AG20443 (cell line): ENCODE data around the gene BCL2L12.
"Not testable (repeated sequence)": the region's sequence is repeated elsewhere in the genome, so short reads cannot be mapped to it uniquely, and the experiment has no call there.

ENCODE experiments used
- DNase-seq: peaks from one replicate; pipeline ENCODE4 v3.0.0; 2012; ENCODE audit warnings: low spot score, mixed read lengths

Gene BCL2L12

GRCh38 chr19:49713236-49713845 is 47.6 kb downstream of the BCL2L12 start:
- DNase-seq: no peak

GRCh38 chr19:49716154-49716553 is 50.4 kb downstream of the BCL2L12 start:
- DNase-seq: no peak

DNA sequence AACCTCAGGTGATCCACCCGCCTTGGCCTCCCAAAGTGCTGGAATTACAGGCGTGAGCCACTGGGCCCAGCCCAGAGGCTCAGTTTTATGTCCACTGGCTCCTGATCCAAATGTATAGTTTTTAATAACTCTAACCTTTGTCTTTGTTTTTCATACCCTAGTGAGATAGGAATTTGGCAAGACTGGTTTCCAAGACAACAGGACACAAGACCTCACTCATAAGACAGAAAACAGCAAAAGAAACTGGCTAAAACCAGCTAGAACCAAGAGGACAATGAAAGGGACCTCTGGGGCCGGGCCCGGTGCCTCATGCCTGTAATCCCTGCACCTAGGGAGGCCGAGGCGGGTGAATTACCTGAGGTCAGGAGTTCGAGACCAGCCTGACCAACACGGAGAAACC is 52.8 kb downstream of the BCL2L12 start:
- no peak for DNase-seq

DNA sequence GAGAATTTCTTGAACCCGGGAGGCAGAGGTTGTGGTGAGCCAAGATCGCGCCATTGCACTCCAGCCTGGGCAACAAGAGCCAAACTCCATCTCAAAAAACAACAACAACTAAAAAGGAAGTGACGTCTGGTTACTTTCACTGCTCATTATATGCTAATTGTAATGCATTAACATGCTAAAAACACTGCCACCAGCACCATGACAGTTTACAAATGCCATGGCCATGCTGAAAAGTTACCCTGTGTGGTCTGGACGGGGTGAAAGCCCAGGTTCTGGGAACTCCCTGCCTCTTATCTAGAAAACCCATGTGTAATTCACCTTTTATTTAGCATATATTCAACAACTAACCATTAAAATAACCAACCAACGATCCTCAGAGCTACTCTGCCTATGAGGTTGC is 53.3 kb downstream of the BCL2L12 start:
- no peak for DNase-seq

GRCh38 chr19:49719420-49719819 is 53.7 kb downstream of the BCL2L12 start:
- DNase-seq: not testable (repeated sequence)
